Mucosa of gallbladder (tissue), 1 donor: ENCODE measurements around the gene DNMT3A. TPM values are rescaled to one million over a fixed set of nuclear protein-coding genes. Genes with fewer than 3 reads are reported as not detected.

ENCODE experiments used
- DNase-seq: peaks from one replicate; pipeline ENCODE4 v3.0.0-alpha.2; 2020; ENCODE audit warnings: low spot score
- total RNA-seq: library from RNA; stranded (reverse); gene quantifications from one replicate; pipeline ENCODE4 v1.2.1, GENCODE V29; 2021
- donor health status: DM: no; HTN: no; CAD: no.

DNMT3A gene
- total RNA-seq, 1 donor from 2014 or later, result 51.2 TPM

- DNase-seq, result no peak
Observed at GRCh38 chr2:25347205-25347815, 5.6 kb upstream of the DNMT3A start.

- DNase-seq, result no peak
Observed at GRCh38 chr2:25343187-25343825, 1.6 kb upstream of the DNMT3A start.

- DNase-seq, result peak; percentile 76
Observed at GRCh38 chr2:25342372-25343186, 854 bp upstream of the DNMT3A start.

- DNase-seq, result no peak
Observed at GRCh38 chr2:25341011-25341727, 556 bp downstream of the DNMT3A start.

GRCh38 chr2:25340181-25340921 lies 1.4 kb downstream of the DNMT3A start:
- DNase-seq, result no peak

GRCh38 chr2:25339791-25340180 lies 1.9 kb downstream of the DNMT3A start:
- no peak for DNase-seq

GRCh38 chr2:25339211-25339674 lies 2.5 kb downstream of the DNMT3A start:
- DNase-seq, result no peak

- no peak for DNase-seq
Observed at GRCh38 chr2:25338401-25338800, 3.3 kb downstream of the DNMT3A start.

GRCh38 chr2:25337891-25338290 lies 3.8 kb downstream of the DNMT3A start:
- DNase-seq, result no peak

- DNase-seq, result no peak
Observed at GRCh38 chr2:25337276-25337675, 4.4 kb downstream of the DNMT3A start.

GRCh38 chr2:25336383-25336841 lies 5.3 kb downstream of the DNMT3A start:
- no peak for DNase-seq

- no peak for DNase-seq
Observed at GRCh38 chr2:25335971-25336370, 5.8 kb downstream of the DNMT3A start.

GRCh38 chr2:25335204-25335603 lies 6.5 kb downstream of the DNMT3A start:
- no peak for DNase-seq

GRCh38 chr2:25334482-25334881 lies 7.2 kb downstream of the DNMT3A start:
- no peak for DNase-seq

- no peak for DNase-seq
Observed at GRCh38 chr2:25333981-25334380, 7.7 kb downstream of the DNMT3A start.

GRCh38 chr2:25332571-25332970 lies 9.2 kb downstream of the DNMT3A start:
- no peak for DNase-seq

GRCh38 chr2:25331686-25332365 lies 9.9 kb downstream of the DNMT3A start:
- DNase-seq, result no peak

- no peak for DNase-seq
Observed at GRCh38 chr2:25330937-25331336, 10.8 kb downstream of the DNMT3A start.

- DNase-seq, result no peak
Observed at GRCh38 chr2:25330273-25330672, 11.5 kb downstream of the DNMT3A start.

GRCh38 chr2:25328152-25329085 lies 13.3 kb downstream of the DNMT3A start:
- DNase-seq, result no peak
